ENCODE data around the gene UAP1.

UAP1 gene

GRCh38 chr1:162561616-162562469 is at the start of gene UAP1:
UAP1 (plus strand) TSS chr1:162561722; CDS start chr1:162566069, 4,347 bp downstream.
- 0 out of 2 replicates have a peak, but pooled peaks have one; percentile 47 for TF ChIP-seq ZFX (IDR thresholded peaks at IDR 0.05)
- TF ChIP-seq CTCF (conservative IDR thresholded peaks at IDR 0.05): no peak
- H3K27ac ChIP-seq: peak within 1 kb of the TSS; percentile 98

- no peak overlapping the region for H3K27ac ChIP-seq
- TF ChIP-seq CTCF (conservative IDR thresholded peaks at IDR 0.05) (no peak), ZFX (IDR thresholded peaks at IDR 0.05) (no peak)
Measured at GRCh38 chr1:162527314-162527713, 34.2 kb upstream of the UAP1 start.

GRCh38 chr1:162530307-162530987 is 31.1 kb upstream of the UAP1 start:
- TF ChIP-seq CTCF (conservative IDR thresholded peaks at IDR 0.05) (no peak), ZFX (IDR thresholded peaks at IDR 0.05) (no peak)
- no peak overlapping the region for H3K27ac ChIP-seq

GRCh38 chr1:162530988-162531319 is 30.6 kb upstream of the UAP1 start:
- TF ChIP-seq CTCF (conservative IDR thresholded peaks at IDR 0.05) (no peak), ZFX (IDR thresholded peaks at IDR 0.05) (no peak)
- no peak overlapping the region for H3K27ac ChIP-seq

- H3K27ac ChIP-seq: no peak overlapping the region
Measured at GRCh38 chr1:162535501-162535900, 26.0 kb upstream of the UAP1 start.

GRCh38 chr1:162536511-162536910 is 25.0 kb upstream of the UAP1 start:
- TF ChIP-seq ZFX (IDR thresholded peaks at IDR 0.05) (no peak), CTCF (conservative IDR thresholded peaks at IDR 0.05) (no peak)
- H3K27ac ChIP-seq: no peak overlapping the region

More at GRCh38 chr1:162535501-162535900, 26.0 kb upstream of the UAP1 start:
- no peak for TF ChIP-seq CTCF (conservative IDR thresholded peaks at IDR 0.05)

- no peak overlapping the region for H3K27ac ChIP-seq
- TF ChIP-seq CTCF (conservative IDR thresholded peaks at IDR 0.05) (no peak), ZFX (IDR thresholded peaks at IDR 0.05) (no peak)
Measured at GRCh38 chr1:162537216-162537615, 24.3 kb upstream of the UAP1 start.
